ENCODE data around the gene ATP10B.
"Not testable (repeated sequence)": the region's sequence is repeated elsewhere in the genome, so short reads cannot be mapped to it uniquely, and the experiment has no call there.

ATP10B gene

DNA sequence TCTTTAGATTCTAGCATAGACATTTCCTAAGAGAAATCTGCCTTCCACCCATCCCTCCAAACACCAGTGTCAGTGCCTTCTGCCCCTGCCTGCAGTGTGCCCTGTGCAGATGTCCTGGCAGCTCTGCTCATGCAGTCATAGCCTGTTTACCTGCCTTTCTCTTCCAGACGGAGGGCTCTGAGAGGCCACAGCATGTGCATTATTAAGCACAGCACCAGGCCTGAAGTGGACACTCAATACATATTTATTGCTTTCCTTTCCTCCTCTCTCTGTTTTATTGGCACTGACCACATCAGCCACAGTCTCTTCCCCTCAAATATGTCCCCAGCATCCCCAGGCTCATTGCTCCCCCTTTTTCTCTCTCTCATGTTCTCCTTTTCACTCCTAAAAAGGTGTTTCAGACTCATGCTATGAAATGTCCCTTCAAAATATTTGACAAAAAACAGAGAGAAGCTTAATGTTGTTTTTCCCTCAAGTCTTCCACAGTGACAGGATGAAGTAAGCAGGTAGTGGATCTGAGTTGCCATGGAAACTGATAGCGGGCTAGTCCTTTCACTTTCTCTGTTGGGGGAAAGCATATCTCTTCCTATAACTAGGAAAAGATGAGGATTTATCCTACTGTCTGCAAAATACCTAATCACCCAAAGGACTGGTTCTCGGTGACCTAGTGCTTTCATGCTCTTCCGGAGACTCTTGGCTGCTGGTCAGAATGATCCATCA lies 100.9 kb downstream of the ATP10B start:
- no peak for DNase-seq

DNA sequence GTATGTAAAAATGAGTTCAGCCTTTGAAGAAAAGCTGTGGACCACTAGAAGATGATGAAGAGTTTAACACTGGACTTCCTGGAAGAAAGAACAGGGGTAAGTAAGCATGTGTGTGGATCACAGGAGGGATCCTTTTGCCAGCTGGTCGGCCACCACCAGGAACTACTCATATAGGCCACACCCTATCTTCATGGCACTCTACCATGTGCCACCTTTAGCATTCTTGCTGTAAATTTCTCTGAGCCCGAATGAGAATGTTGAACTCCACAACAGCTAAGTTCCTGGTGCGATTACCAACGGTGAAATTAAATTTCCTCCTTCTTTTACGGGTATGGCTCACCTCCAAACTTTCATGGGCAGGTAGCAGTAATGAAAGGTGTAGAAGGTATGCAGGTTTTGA lies 102.3 kb downstream of the ATP10B start:
- DNase-seq: no peak

DNA sequence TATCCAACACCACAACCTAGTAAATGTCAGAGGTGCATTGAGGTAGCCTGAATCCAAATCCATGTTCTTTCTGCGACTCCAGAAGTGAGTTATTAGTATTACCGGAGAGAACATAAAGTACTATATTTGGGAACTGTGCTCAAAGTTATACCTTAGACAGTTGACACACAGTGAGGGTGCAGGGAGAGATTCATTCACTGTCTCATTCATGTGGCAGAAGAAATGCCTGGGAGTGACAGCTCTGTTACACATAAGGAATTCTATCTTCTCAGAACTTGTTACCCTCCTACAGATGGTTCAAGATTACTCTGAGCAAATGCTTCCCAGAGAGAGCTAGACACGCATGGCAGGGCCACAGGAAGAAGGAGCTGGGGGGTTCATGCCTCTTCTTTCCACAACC lies 103.0 kb downstream of the ATP10B start:
- no peak for DNase-seq

DNA sequence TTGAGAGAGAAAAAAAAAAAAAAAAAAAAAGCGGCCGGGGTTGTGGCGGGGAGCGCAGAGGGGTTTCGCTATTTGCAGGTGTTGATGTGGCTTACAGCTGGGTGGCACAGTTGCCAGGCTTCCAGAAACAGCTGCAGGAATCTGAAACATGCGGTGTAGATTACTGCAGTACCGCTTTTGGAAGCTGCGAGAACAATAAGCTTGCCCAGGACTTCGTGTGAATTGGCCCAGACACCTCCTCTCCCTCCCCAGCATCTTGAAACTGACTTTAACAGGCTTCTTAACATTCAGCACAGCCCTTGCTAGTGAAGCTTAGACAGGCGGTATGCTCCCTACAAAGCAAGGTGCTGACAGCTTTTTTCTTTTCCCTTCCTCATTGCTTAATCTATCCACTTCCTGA lies 104.0 kb downstream of the ATP10B start:
- no peak for DNase-seq

DNA sequence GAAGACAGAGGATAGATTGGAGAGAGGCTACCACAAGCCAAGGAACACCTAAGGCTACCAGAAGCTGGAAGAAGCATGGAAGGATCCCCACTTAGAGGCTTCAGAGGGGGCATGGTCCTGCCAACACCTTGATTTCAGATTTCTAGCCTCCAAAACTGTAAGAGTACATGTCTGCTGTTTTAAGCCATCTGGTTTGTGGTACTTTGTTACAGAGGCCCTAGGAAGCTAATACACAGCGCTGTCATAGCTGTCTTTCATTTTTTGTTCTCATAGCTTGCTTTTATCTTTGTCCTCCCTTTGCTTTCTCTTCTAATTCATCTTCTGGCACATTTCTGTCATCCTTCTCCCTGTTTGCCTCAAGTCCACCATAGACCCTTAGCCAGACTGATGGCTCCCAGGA lies 104.5 kb downstream of the ATP10B start:
- DNase-seq: no peak

DNA sequence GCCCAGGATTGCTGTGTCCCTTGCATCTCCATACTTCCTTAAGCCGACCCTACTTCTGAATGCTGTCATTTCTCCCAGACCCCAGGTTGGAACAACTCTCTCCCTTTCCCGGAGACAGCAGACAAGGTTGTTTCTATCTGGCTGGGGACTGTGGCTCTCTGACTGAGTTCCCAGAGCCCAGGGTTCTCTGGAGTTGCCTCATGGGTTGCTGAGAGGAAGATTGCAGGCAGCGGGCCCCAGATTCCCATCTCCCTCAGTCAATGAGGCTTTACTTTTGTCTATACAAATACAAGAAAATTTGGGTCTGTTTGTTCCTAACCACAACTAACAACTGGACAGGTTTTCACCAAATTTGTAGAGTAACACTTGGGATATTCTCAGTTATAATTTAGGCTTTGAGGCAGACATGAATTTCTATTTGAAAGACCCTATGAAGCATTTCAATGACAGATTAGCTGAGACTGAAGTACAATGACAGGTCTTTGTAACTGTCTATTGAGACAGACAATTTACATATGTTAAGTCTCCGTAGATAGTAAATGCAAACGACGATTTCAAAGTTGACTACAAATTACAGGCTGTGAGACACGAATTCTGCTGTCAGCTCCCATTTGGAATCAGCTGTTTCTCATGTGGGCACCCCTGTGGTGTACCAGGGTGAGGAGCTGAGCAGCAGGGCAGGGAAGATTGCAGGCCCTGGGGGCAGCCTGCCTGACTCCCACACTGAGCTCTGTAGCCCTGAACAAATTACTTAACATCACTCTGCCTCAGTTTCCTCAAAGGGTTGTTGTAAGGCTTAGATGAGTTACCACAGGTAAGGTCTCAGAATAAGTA lies 107.5 kb downstream of the ATP10B start:
- no peak for DNase-seq

DNA sequence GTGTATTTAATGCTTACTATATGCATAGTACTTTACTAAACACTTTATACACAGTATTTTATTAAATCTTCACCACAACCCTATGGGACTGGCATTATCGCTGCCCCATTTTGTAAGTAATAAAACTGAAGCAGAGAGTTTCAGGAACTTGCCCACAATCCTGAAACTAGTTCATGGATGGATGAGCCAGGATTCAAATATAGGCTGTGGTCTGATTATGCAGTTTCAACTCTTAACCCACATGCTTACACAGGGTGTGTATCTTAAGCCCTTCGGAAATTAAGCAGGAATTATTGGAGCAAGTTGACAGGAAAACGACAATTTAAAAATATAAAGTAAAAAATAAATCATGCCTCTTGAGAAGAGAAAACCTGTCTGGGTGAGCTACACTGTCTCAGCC lies 109.0 kb downstream of the ATP10B start:
- DNase-seq: no peak

DNA sequence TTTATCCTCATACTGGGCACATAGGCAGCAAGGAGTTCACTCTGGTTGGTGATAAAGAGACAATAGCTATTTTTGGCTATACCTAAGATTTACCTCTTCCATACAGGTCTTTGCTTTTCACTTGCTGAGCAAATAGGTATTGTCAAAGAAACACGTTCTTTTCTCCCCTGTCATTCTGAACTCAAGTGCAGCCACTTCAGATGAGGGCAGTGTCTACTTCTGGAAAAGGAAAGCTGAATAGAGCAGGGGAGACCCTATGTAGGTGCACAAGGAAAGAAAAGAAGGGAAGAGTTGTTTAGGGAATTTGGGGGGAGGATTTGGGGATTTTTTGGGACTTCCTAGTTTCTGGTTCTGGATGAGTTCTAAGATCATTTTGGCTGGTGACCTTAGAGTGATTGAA lies 109.6 kb downstream of the ATP10B start:
- no peak for DNase-seq

DNA sequence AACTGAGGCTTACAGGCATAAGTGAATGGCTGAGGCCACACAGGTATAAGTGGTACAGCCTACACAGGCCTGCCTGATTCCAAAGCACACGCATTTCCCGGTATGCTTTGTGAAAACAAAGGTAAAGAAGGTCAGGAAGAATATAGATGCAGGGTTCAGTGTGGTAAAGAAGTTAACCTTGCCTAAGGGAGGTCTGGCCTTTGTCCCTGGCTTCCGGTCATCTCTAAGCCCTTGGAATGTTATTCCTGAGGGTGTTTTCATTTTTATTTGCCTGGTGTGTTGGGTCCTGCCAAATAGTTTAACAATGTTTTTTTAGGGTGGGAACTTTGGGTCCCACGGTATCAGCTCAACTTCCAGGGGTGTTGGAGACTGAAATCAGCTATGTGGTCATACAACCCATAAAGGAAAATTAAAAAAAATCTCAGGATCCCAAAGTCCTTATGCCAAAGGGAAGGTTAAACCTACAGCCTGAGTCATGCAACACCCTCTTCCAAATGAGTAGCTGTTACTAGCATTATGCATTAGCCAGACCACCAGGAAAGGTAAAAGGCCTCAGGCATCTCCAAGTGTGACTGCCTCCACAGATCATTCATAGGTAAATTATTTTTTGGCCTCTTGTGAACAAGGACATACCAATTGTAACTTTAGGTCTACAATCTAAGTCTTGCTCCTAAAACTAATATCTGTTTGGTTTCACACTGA lies 124.6 kb downstream of the ATP10B start:
- DNase-seq: no peak

DNA sequence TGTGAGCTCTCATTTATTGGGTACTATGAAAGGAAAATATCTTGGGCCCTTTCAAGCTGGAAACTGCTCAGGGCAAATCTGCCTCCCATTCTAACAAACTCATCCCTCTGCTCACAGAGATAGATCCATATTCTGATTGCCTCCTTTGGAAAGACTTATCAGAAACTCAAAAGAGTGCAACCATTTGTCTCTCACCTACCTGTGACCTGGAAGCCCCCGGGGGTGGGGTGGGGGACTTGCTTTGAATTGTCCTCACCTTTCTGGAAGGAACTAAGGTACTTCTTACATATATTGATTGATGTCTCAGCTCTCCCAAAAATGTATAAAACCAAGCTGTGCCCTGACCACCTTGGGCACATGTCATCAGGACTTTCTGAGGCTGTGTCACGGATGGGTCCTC lies 125.3 kb downstream of the ATP10B start:
- DNase-seq: no peak

DNA sequence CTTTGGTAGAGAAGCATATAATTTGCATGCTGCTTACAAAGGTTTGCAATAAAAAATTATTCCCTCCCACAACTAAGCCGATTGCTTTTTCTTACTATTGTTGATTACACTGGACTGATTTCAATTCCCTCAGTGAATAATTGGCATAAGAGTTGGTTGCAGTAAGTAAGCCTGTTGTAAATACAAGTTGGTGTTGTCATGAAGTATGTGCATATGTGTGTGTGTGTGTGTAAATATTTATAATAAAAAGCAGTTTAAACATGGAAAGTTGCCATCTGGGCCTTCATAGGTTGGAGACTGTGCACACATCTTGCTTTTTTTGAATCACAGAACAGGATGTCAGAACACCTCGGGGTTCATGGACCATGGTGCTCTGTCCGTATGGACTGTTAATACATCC lies 131.2 kb downstream of the ATP10B start:
- DNase-seq: no peak

DNA sequence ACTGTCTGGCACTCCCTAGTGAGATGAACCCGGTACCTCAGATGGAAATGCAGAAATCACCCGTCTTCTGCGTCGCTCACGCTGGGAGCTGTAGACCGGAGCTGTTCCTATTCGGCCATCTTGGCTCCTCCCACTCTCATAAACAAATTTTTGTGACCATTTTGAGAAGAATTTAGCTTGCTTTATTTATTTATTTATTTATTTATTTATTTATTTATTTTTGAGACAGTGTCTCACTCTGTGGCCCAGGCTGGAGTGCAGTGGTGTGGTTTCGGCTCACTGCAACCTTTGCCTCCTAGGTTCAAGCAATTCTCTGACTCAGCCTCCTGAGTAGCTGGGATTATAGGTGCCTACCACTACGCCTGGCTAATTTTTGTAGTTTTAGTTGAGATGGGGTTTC lies 136.5 kb downstream of the ATP10B start:
- not testable (repeated sequence) for DNase-seq

DNA sequence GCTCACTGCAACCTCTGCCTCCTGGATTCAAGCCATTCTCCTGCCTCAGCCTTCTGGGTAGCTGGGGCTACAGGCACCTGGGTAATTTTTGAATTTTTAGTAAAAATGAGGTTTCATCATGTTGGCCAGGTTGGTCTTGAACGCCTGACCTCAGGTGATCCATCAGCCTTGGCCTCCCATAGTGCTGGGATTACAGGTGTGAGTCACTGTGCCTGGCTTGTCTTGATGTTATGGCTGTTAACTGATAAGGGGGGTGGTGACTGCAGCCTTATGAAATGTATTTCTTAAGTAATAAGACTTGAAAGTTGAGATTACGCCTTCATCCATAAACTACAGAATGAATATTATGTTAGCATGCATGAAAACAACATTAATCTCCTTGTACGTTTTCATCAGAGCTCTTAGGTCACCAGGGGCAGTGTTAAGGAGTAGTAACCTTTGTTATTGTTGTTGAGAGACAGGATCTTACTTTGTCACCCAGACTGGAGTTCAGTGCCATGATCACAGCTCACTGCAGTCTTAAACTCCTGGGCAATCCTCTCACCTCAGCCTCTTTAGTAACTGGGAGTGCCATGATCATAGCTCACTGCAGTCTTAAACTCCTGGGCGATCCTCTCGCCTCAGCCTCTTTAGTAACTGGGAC lies 148.3 kb downstream of the ATP10B start:
- no peak for DNase-seq

DNA sequence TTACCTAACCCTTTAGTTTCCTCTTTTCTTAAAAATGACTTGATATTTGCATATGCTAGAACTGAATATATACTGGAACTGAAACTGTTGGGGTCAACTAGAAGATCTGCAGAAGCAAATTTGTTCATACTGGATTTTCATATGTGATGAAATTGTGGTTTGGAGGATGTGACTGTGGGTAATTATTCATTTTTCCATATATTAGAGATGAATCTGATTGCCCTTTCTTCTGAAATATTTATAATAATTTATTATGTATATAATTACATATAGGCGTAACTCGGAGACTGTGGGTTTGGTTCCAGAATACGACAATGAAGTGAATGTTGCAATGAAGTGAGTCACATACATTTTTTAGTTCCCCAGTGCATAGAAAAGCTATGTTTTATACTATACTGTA lies 149.1 kb downstream of the ATP10B start:
- no peak for DNase-seq

DNA sequence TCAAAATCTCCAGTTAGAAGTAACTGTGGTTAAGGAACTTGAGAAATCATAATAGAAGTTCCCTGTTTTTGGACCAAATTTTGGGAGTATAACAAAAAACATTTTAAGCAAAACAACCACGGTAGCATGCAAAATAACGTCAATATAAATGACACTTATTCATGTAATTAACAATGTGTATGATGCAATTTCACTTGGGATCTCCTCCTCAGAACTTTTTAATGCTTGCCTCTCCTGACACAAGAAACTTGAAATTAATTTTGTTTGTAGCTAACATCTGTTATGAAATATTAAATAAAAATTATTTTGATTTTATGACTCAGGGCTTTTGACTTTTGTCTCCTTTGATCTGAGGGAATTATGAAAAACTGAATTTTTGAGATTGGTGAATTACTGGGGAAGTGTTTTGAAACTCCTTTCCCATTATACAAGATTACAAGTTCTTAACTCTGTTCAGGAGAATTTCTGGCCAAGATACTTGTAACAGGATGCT lies 149.7 kb downstream of the ATP10B start:
- DNase-seq: no peak

DNA sequence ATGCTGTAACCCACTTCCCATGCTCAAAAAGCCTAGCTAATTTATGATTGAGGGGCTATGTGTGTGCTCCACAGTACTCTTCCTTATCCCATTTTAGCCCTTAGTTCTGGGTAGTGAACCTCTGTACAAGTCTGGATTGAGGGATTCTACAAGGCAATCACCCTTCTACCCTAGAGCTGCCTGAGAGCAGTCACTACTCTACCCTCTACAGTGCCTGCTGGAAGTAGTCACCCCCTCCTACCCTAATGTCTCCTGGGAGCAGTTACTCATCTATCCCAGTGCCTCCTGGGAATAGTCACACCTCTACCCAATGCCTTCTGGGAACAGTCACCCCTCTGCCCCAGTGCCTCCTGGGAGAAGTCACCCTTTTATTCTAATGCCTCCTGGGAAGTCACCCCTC lies 150.6 kb downstream of the ATP10B start:
- DNase-seq: no peak

DNA sequence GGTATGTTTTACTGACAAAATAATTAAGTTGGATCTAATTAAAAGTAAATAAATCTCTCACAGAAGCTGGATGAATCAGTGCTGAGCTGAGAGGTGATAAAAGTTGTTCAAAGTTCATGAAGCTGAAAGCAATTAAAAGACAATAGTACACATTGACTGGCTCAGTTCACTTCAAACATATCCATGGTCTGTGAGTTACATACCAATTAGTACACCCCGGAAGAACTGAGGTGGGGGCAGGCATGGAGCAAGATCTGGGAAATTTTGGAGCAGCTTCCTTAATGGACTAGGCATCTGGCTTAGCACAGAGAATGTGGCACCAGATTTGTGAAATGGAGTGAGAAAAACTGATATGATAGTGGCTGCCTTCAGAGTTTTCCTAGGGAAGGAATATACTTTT lies 152.7 kb downstream of the ATP10B start:
- no peak for DNase-seq

DNA sequence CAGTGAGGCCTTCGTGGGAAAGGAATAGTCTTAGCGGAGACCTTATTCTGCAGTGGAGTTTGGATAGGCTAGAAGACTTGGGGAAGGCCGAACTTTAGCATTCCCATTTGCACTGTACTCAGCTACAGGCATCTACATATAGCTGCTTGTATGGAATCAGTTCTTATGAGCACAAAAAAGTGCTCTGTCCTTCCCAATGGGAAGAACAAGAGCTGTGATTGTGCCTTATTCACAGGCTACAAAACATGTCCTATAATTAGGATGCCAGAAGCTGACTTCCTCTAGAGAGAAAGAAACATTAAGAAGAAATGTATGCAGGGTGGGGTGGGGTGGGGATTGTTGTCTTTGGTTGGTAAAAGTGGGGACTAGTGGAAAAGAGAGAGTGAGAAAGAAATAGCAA lies 154.7 kb downstream of the ATP10B start:
- no peak for DNase-seq

DNA sequence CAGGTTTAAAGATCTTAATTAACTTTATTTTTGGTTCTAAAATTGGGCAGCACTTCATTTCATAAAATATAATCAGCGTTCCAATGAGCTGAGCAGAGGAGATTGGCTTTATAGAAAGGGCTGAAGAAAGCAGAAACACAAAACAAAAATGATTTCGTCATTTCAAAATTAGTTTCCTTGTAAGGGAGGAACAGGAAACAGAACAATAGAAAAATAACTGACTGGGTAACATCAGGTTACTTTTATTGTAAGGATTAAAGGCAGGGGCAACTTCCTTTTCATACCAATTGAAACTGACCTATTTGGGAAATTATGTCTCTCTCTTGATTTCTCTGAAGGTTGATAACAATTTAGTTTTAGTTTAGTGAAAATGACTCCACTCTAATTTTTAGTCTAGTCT lies 157.1 kb downstream of the ATP10B start:
- DNase-seq: no peak

DNA sequence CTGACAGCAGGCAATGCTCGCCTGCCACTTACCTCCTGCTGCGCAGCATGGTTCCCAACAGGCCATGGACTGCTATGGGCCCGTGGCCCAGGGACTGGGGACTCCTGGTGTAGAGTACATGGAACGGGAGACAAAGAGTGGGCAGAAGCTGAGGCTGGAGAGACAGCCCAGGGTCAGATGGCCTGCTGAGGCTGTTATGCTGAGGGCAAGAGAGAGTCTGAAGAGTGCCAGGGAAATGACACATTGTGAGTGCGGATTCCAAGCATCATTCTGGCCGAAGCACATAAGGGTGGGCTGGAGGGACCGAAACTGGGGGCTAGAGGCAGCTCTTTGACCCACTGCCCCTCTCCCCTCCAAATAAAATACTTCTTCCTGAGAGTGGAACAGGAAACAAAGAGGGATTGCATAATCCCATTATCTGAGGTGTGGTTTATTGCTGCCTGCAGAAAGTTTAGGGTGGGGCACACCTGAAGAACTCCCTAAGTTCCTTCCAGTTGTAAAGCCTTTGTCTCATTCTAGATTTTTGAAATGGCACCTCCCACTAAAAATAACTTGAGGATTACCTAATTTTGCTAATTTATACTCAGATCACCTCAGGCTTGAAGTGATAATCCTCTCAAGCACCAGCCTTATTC lies 158.1 kb downstream of the ATP10B start:
- no peak for DNase-seq

DNA sequence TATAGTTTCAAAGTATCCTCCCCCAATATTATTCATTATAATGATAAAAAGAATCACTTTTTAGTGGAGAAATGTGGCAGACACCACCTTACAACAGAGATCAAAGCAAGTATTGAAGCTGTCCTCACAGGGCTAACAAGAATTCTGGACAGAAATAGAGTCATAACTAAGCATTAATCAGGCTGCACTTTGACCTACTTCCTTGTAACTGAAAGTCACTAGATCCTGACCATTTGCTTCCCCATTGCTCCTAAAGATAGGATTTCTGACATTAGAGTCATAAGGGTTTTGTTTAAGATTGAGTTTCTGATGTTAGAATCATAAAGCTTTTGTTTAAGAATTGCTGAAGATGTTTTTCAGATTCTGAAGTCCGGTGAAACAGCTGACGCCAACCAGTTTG lies 159.7 kb downstream of the ATP10B start:
- no peak for DNase-seq

DNA sequence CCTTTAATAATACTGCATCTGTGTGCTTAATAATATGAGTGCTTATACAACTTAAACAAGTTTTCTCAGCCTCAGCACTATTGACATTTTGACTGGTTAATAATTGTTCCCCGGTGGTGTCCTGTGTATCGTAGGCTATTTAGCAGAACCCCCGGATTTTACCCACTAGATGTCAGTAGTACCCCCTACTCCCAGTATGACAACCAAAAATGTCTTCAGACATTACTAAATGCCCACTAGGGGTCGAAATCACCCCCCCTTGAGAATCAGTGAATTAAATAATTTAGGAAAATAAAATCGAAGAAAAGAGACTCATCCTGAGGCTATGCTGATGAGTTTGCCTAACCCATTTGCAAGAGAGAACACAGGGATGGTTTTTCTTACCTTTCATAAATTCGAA lies 166.3 kb downstream of the ATP10B start:
- peak; percentile 6 for DNase-seq

DNA sequence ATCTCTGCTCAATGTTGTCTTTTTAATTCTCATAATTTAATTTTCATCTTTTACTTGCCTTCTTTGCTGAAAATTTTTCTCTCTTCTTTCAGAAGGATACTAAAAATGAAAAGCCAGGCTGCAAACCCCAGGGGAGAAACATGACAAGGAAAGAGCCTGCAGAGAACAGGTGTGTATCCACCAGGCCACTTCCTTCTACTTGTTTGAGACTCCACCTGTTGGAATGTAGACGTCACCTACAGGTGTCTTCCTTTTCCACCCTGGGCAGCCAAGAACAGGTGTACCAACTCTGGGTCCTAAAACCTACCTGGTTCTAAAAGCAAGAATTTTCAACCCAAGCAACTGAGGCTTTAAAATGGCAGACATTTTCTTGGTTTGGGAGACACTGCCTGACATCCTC lies 166.8 kb downstream of the ATP10B start:
- no peak for DNase-seq

All from hematopoietic multipotent progenitor cell treated with erythropoietin and hydrocortisone succinate and interleukin-3 and kit ligand, for 8 days (in vitro differentiated cells).